Activated T-cell treated with anti-CD3 and anti-CD28 coated beads, Interleukin-2, amount 50 U/mL, for 48 hours (primary cell): ENCODE results near the gene CSNK1A1.
"Not testable (repeated sequence)": the region's sequence is repeated elsewhere in the genome, so short reads cannot be mapped to it uniquely, and the experiment has no call there.

ENCODE experiments used
- DNase-seq, 2 experiments: peaks; one replicate each; pipeline ENCODE4 v3.0.0-alpha.2; 2020

The CSNK1A1 gene

DNA sequence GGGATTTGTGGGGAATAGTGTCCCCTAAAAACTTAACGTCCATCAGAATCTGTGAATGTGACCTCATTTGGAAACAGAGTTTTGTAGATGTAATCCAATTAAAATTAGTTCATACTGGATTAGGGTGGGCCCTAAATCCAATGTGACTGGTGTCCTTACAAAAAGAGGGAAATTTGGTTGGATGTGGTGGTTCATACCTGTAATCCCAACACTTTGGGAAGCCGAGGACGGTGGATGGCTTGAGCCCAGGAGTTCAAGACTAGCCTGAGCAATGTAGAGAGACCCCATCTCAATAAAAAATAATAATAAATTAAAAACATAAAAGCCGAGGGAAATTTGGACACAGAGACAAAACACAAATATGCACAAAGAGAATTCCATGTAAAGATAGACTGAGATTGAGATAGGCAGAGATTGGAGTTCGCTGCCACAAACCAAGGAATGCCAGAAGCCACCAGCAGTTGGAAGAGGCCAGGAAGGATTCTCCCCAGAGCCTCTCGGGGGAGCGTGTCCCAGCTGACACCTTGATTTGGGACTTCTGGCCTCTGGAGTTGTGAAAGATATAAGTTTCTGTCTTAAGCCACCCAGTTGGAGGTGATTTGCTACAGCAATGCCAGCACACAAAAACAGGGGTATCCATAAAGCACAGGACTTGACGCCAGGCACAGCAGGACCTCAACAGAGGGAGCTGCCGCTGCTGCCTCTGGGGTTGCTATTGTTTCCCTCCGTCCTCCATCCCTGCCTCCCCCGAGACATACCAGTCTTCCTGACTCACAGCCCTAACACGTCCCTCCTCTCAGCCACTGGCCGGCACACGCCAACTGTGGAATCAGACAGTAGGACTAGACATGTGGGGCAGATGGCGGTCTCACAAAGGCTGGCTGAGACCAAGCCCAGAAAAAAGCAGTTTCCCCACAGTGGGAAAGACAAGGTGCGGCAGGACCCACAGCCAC, 98.3 kb downstream of the CSNK1A1 start:
- DNase-seq, result no peak

DNA sequence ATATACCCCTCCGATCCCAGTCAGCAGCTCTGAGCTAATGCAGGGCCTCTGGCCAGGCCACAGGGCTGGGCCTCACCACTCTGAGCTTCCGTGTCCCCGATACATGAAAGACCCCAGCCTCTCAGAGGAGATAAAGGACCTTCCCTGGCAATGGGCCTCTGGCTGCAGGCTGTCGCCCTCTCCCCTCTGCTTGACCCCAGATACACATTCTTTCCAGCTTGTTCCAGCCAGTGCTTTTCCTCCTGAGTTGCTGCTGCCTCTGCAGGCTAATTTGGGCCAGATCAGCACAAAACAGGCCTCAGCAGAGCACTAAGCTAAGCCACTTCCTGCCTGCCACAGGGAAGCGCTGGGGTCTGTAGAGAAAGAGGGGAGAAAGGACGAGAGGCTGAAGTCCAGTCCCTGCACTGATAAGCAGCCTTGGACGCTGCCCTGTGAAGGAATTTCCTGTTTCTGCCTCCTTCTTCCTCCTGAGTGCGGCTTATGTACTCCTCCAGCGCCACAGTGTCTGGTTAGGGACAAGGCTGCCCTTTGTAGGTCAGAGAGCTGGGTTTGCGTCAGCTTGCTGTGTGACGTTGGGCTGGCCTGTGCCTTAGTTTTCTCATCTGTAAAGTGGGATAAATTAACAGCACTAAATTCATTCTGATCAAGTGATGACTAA, 99.1 kb downstream of the CSNK1A1 start:
- no peak for DNase-seq

DNA sequence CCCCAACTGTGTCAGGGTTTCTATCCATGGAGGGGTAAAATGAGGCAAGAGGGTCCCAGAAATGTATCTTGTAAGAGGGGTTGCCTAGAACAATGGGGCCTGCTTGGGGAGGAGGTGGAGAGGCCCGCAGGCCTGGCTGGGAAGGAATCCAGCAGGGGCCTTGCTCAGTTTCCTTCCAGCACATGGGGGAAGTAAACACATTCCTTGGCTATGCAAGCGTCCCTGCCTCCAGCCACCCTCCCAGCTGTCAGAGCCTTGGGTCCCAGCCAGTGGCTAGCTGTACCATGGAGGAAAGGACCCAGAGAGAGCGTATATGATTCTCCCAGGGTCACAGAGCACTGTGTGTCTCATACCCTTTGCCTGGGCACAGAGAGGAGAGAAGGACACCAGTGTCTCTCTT, 101.0 kb downstream of the CSNK1A1 start:
- DNase-seq, result no peak

DNA sequence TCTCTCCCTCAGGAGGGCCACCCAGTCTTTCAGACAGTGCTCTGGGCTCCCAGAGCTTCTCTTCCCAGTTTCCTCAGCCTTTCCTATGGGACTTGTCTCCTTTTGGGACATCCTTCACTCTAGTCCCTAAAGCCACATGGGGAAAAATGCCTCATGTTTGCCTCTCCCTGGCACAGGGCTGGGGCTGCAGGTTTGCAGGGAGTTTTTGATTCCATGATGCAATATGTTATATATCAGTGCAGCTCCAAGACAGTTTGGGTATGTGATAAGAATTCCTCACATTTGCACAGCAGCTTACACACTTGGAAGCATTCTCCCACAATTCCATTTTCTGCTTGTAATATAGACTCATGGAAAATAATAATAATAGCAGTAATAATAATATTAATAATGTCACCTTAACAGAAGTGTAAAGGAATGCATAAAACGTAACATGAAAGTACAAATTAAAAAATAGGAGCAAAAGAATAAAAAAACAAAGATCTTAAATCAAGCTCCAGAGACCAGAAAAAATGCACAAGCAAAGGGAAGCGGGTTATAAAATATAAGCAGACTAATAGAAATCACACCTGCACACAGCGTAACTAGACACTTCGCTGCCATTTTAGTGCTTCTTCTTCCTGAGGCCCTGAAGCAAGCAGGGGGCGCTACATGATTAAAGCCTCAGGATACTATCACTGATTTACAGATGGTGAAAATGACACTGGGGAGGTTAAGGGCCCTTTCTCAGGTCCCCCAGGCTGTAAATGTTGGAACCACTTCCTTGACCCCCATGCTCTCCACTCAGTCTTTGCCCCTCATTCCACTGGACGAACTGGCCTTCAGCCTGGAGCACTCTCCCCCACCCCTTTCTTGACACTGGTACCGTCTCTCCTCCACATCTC, 102.2 kb downstream of the CSNK1A1 start:
- DNase-seq, result no peak

DNA sequence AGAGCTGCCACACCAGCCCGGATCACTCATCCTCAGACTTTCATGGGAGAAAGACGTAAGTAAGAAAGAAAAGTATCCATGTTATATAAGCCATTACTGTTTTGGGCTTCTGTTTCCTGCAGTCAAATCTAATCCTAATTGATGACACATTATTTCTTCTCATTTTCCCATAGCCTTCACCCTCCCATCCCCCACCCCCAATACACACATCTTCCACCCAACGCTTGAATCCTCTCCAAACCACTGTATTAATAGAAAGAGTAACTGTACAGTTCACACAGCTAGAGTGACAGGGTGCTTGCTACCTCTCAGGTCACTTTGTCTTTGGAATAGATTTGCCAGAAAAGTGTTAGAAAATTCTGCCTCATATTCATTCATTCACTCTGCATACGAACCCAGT, 102.8 kb downstream of the CSNK1A1 start:
- DNase-seq, result no peak

DNA sequence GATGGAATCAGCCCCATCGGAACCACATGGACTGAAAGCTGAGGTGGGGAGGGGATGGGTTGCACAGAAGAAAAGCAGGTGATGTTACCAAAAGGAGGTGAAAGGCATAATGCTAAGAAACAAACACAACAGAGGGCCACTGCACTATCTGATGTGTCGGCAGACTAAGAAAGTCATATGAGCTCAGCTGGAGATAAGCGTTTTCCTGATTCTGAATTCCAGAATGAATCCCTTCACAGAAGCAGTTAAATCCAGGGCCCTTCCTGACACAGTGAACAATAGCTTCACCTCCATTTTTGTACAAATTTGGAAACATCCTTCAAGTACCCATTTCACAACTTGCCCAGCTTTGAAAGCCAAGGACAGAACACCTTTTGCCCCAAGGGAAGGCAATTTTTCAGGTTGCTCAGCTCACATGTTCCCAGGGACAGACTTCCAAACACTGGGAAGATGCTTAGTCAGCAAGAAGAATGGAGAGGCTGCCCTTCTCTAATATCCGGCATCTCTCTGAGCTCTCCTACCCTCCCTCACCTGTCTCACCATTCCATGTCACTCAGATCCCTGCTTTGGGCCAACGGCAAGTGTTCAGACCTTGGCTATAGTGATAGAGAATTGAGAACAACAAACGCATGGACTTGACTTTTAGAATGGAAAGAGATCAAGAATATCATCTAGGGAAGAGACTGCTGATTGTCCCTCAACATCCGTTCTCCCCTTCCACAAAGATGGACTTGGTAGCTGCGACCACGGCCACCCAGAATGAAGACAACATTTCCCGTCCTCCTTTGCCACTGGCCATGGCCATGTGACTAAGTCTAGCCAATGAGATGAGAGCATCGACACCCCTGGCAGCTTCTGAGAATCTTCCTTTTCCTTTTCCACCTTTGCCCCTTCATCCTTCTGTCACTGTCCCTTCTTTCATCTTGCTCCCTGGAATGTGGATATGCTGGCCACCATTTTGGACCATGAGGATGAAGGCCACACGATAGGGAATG, 103.6 kb downstream of the CSNK1A1 start:
- no peak for DNase-seq

DNA sequence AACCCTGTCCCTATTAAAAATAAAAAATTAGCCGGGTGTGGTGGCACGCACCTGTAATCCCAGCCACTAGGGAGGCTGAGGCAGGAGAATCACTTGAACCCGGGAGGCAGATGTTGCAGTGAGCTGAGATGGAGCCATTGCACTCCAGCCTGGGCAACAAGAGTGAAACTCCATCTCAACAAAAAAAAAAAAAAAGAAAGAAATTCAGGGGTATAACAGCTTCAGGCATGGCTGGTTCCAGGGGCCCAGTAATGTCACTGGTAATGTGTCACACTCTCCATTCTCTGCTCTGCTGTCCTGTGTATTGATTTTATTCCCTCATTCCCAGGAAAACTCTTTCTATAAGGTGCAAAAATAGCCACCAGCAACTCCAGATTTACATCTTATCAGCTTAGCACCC, 104.4 kb downstream of the CSNK1A1 start:
- not testable (repeated sequence) for DNase-seq

DNA sequence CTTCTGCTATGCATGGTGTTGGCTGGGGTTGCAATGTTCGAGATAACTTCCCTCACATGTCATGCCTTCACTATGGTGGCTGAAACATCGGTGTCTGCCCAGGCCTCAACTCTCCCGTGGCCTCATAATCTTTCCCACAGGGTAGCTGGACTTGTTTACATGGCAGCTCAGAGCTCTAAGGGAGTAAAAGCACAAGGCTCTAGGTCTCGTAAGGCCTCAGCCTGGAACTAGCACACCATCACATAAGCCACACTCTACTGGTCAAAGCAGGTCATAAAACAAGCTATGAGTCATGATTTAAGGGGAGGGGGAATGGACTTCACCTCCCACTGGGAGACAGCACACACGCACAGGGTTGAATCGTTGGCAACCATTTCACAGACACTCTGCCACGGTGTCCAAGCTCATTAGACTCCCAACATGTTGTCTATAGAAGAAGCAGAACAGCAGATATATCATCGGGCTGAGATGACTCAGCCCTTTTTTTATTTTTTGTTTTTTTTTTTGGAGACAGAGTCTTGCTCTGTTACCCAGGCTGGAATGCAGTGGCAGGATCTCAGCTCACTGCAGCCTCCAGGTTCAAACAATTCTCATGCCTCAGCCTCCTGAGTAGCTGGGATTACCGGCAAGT, 105.4 kb downstream of the CSNK1A1 start:
- no peak for DNase-seq

DNA sequence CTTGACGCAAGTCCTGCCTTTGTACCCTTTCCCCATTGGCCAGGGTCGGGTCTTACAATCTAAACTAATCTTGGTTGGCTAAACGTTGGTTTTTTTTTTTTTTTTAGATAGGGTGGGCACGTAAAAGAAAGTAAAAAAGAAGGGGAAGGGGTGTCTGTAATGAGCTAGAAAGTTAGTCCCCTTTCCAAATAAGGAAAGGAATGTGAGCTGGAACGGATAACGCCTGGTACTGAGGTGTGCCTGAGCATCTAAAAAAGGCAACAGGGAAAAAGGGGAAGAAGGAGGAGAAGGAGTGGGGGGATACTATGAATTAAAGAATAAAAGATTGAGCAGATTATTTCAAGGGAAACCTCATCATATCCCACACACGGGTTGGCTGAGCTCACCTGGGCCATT, 105.9 kb downstream of the CSNK1A1 start:
- DNase-seq, result no peak

DNA sequence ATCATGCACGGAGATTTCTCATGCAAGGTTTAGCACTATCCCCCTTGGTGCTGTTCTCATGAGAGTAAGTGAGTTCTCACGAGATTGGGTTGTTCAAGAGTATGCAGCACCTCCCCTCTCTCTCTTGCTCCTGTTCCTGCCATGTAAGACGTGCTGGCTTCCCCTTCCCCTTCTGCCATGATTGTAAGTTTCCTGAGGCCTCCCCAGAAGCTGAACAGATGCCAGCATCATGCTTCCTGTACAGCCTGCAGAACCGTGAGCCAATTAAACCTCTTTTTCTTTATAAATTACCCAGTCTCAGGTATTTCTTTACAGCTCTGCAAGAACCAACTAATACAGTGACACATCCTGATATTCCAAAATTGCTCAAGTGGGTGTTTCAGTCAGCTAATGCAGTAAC, 106.8 kb downstream of the CSNK1A1 start:
- DNase-seq, result not testable (repeated sequence)

DNA sequence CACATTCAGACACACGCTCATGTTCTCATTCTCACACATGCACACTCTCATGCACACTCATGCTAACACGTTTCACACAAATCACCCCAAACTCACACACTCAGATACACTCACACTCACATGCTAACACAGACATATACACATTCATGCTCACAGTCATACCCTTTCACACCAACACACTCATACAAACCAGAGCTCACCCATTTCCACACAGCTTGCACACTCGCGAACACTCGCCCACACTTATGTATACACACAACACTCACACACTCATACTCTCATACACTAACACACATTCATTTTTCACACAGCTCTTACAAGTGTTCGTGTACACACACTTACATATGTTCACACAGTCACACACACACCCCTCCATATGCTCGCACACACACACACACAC, 108.0 kb downstream of the CSNK1A1 start:
- no peak for DNase-seq

DNA sequence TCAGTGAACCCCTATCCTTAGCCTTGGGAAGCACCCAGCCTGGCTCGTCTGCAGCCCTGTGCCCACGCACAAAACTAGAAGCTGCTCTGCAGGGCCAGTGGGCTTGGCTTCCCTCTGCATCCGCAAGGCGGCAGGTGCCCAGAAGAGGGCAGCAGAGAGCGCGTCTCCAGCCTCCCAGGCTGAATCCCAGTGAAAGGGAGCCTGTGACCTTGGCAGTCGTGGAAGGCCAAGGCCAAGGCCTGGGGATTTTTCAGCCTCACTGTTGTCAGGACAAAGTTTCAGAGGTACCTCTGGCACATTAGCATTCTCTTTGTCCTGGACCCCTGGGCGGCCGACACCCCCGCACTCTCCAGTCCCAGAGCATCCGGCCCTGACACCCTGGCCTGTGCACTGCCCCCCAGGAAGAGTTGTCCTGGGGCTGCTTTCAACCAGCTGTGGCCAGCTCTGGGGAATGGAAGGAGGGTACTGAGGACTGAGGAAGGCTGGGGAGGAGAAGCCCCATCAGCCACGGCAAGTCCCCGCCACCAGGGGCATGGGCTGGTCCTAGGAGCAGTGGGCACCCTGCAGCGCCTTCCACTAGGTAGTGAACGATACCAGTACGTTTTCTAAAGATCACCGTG, 108.6 kb downstream of the CSNK1A1 start:
- DNase-seq, result peak; percentile 87 to 89
